Ovary (tissue), 3 donors: ENCODE results near the gene WASL.

Experiments
- EP300 ChIP-seq: sonication (generic); formaldehyde crosslinking; IDR thresholded peaks from one replicate; pipeline ENCODE4 v1.6.1; 2017; ENCODE audit warnings: antibody characterized with exemption
- POLR2A ChIP-seq: fragments of 450-650 bp; IDR thresholded peaks from one replicate; pipeline ENCODE4 v1.6.1; 2017; ENCODE audit warnings: antibody characterized with exemption, mild to moderate bottlenecking, moderate library complexity
- TF ChIP-seq, protein P1 (sequence below), 3 donors: fragments of 450-650 bp in 2 of 3; fragments of 200-600 bp in 1 of 3; IDR thresholded peaks; one replicate each; pipeline versions ENCODE4 v1.5.1 to v1.8.0; 2016 to 2022; ENCODE audit warnings: antibody characterized with exemption in 3 of 3, mild to moderate bottlenecking in 1 of 3
- donor health status: DM: no; HTN: no; CAD: no.

DNA sequence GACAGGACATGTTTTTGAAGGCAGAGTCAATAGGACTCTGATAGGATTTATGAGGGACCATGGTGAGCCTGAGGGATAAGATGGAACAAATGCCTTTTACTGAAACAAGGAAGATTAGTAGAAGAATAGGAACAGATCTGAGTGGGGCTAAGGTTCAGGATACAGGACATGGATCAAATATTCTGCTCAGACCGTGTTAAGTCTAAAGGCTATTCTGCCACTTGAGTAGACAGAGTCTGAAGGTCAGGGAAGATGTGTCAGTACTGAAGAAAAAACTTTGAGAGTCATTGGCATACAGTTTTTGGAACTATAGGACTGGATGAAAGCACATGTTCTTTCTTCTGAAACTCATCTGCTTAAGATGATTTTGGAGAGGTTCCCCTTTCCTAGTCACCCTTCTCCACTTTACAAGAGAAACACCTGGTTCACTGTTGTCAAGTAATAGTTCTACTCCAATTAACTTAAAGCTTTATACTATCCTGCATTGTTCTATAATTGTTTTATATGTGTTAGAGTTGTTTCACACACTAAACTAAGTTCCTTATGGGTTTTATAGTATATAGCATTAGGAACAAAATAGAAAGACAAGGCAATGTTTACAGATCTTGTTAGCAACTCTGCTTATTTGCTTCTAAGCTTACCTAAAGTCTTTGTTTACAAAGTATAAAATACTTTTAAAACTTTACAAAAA lies 43.4 kb downstream of the WASL start:
- TF ChIP-seq, protein P1, sequence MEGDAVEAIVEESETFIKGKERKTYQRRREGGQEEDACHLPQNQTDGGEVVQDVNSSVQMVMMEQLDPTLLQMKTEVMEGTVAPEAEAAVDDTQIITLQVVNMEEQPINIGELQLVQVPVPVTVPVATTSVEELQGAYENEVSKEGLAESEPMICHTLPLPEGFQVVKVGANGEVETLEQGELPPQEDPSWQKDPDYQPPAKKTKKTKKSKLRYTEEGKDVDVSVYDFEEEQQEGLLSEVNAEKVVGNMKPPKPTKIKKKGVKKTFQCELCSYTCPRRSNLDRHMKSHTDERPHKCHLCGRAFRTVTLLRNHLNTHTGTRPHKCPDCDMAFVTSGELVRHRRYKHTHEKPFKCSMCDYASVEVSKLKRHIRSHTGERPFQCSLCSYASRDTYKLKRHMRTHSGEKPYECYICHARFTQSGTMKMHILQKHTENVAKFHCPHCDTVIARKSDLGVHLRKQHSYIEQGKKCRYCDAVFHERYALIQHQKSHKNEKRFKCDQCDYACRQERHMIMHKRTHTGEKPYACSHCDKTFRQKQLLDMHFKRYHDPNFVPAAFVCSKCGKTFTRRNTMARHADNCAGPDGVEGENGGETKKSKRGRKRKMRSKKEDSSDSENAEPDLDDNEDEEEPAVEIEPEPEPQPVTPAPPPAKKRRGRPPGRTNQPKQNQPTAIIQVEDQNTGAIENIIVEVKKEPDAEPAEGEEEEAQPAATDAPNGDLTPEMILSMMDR (IDR thresholded peaks at IDR 0.05), result no peak
- TF ChIP-seq POLR2A (no peak), EP300 (no peak)
